Adrenal gland (tissue), 12 donors: ENCODE measurements around the gene MFF. TPM values are rescaled to one million over a fixed set of nuclear protein-coding genes. Genes with fewer than 3 reads are reported as not detected.

ENCODE experiments used
- DNase-seq, 7 donors: peaks; one replicate each; pipeline ENCODE4 v3.0.0-alpha.2; 2019 to 2020
- H3K27ac ChIP-seq, 5 donors: fragments of 200-600 bp; sonication (generic) in 4 of 5; 1 replicate in 3 of 5; 2 replicates in 2 of 5; pipeline versions ENCODE4 v1.5.1 to v1.8.0; 2016 to 2020; ENCODE audit warnings: mild to moderate bottlenecking in 1 of 5
- H3K27me3 ChIP-seq: fragments of 200-600 bp; 2 replicates; pipeline ENCODE4 v1.8.0; 2021
- H3K36me3 ChIP-seq, 2 donors: fragments of 200-600 bp; replicated peaks in 1 of 2; 1 replicate in 1 of 2; 2 replicates in 1 of 2; pipeline versions ENCODE4 v1.5.1 to v1.8.0; 2018 to 2022
- H3K4me1 ChIP-seq, 2 donors: fragments of 200-600 bp; replicated peaks in 1 of 2; 1 replicate in 1 of 2; 2 replicates in 1 of 2; pipeline versions ENCODE4 v1.5.1 to v1.8.0; 2018 to 2021
- H3K4me3 ChIP-seq, 4 donors: fragments of 200-600 bp; sonication (generic) in 3 of 4; one replicate each; pipeline ENCODE4 v1.5.1; 2016 to 2018
- H3K9me3 ChIP-seq, 3 donors: fragments of 200-600 bp; sonication (generic) in 1 of 3; replicated peaks in 1 of 3; 1 replicate in 2 of 3; 2 replicates in 1 of 3; pipeline versions ENCODE4 v1.5.1 to v1.8.0; 2016 to 2021
- POLR2A ChIP-seq, 2 donors: fragments of 450-650 bp; IDR thresholded peaks; one replicate each; pipeline ENCODE4 v1.6.1; 2017; ENCODE audit warnings: antibody characterized with exemption in 2 of 2, mild to moderate bottlenecking in 2 of 2, moderate library complexity in 1 of 2
- WGBS, 4 donors: extraction: QIAGEN DNeasy Blood & Tissue Kit in 2 of 4; methylation state at CpG; one replicate each; pipeline versions ENCODE4 v1.1.5 to v1.1.7; 2013 to 2017; 5-methylcytosine and 5-hydroxymethylcytosine counted together
- intact Hi-C, 2 donors: fragments of 100-400 bp; cut with DNase I; formaldehyde crosslinking; loops; one replicate each; pipeline versions ENCODE4 v1.14.1 to v1.15.0; 2022 to 2023
- polyA plus RNA-seq, 3 donors: library from polyadenylated mRNA; stranded (reverse); fragments of 200-250 nt in 2 of 3; fragments of 350-450 nt in 1 of 3; fragmentation: Illumina TruSeq in 1 of 3; extraction: RNeasy Lipid Tissue Mini Kit (QIAGEN cat#74804) in 1 of 3; gene quantifications; one replicate each; pipeline ENCODE4 v1.2.3, GENCODE V29; 2013 to 2014
- total RNA-seq, 9 donors: library from RNA; depleted of rRNA in 4 of 9; stranded (reverse); fragments of >200 nt in 4 of 9; fragments of 120-200 nt in 1 of 9; fragmentation: NEBNext Ultra II Directional in 1 of 9; extraction: Animal tissue kit (Norgen Biotek cat#: 25700) in 1 of 9; gene quantifications; one replicate each; pipeline versions ENCODE4 v1.1.0 to v1.2.4, GENCODE V29; 2013 to 2023
- TF ChIP-seq, protein P1 (sequence below), 6 experiments: fragments of 450-650 bp in 4 of 6; fragments of 200-600 bp in 2 of 6; sonication (generic) in 1 of 6; IDR thresholded peaks; 1 replicate in 5 of 6; 2 replicates in 1 of 6; pipeline versions ENCODE4 v1.5.1 to v1.8.0; 2016 to 2021; ENCODE audit warnings: antibody characterized with exemption in 6 of 6, mild to moderate bottlenecking in 2 of 6, moderate library complexity in 1 of 6
- donor health status: healthy with polysubstance abuse.
- donor health status: Bipolar disorder and iron deficiency.
- donor health status: DM: yes; HTN: yes; CAD: no.
- donor health status: DM: no; HTN: no; CAD: no.
- donor health status: DM: no; HTN: no; CAD: no.
- donor health status: DM: yes; HTN: yes; CAD: no.

MFF gene
- total and polyA plus RNA-seq, 12 donors: 58.0 to 156 (median 104) TPM

GRCh38 chr2:227366769-227367426 is 41.8 kb downstream of the MFF start:
- Histone ChIP-seq H3K27me3 (no peaks in the 10 kb centered on the region), H3K27ac (peak overlapping the region in 2 of 5 donors; percentile 31 to 56), H3K36me3 (no peaks in the 10 kb centered on the region), H3K4me3 (no peak overlapping the region), H3K9me3 (no peaks in the 10 kb centered on the region), H3K4me1 (peaks cover 4 to 27% of the 10 kb centered on the region in 2 donors)
- 47 to 66% (median 55%) methylated on average over 9 to 11 of the region's 11 CpGs for WGBS, 4 donors
- DNase-seq: peak in 2 of 7 donors; percentile 33 to 40
- TF ChIP-seq, protein P1, sequence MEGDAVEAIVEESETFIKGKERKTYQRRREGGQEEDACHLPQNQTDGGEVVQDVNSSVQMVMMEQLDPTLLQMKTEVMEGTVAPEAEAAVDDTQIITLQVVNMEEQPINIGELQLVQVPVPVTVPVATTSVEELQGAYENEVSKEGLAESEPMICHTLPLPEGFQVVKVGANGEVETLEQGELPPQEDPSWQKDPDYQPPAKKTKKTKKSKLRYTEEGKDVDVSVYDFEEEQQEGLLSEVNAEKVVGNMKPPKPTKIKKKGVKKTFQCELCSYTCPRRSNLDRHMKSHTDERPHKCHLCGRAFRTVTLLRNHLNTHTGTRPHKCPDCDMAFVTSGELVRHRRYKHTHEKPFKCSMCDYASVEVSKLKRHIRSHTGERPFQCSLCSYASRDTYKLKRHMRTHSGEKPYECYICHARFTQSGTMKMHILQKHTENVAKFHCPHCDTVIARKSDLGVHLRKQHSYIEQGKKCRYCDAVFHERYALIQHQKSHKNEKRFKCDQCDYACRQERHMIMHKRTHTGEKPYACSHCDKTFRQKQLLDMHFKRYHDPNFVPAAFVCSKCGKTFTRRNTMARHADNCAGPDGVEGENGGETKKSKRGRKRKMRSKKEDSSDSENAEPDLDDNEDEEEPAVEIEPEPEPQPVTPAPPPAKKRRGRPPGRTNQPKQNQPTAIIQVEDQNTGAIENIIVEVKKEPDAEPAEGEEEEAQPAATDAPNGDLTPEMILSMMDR (IDR thresholded peaks at IDR 0.05): no peak
- no peak for TF ChIP-seq POLR2A (IDR thresholded peaks at IDR 0.05)
- intact Hi-C loops: no loop called here

DNA sequence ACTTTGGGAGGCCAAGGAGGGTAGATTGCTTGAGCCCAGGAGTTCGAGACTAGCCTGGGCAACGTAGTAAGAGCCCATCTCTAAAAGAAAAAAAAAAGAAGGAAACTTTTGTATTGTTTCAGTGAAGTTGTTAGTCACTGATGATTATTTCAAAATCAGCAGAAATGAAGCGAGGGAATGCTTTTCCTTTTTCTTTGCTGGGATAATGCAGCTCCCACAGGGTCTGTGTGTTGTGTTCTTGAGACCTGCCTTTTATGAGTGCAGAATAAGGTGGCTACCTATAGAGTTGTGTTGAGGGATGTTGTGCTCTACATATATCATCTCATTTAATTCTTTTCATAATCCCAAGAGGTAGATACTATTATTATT is 42.4 kb downstream of the MFF start:
- peaks cover 4 to 27% of the 10 kb centered on the region in 2 donors for H3K4me1 ChIP-seq

GRCh38 chr2:227368574-227368973 is 43.5 kb downstream of the MFF start:
- Histone ChIP-seq H3K27me3 (no peaks in the 10 kb centered on the region), H3K27ac (no peak overlapping the region), H3K4me1 (peaks cover 4 to 27% of the 10 kb centered on the region in 2 donors), H3K36me3 (no peaks in the 10 kb centered on the region), H3K4me3 (no peak overlapping the region), H3K9me3 (no peaks in the 10 kb centered on the region)
- no peak for DNase-seq
- TF ChIP-seq, protein P1 (IDR thresholded peaks at IDR 0.05): no peak
- no peak for TF ChIP-seq POLR2A (IDR thresholded peaks at IDR 0.05)
- WGBS, 4 donors: 81 to 92% (median 89%) methylated on average over 5 of the region's 5 CpGs
- intact Hi-C loops: no loop called here

More for the DNA sequence above, 42.4 kb downstream of the MFF start:
- H3K36me3 ChIP-seq: no peaks in the 10 kb centered on the region
- H3K27me3 ChIP-seq: no peaks in the 10 kb centered on the region
- 68 to 88% (median 76%) methylated on average over 3 of the region's 3 CpGs for WGBS, 4 donors
- TF ChIP-seq POLR2A (IDR thresholded peaks at IDR 0.05): no peak
- TF ChIP-seq, protein P1 (IDR thresholded peaks at IDR 0.05): no peak
- intact Hi-C loops: no loop called here
- no peaks in the 10 kb centered on the region for H3K9me3 ChIP-seq
- H3K27ac ChIP-seq: peak overlapping the region in 2 of 5 donors; percentile 31 to 56
- no peak for DNase-seq
- no peak overlapping the region for H3K4me3 ChIP-seq

GRCh38 chr2:227370092-227370491 is 45.0 kb downstream of the MFF start:
- no peak for TF ChIP-seq POLR2A (IDR thresholded peaks at IDR 0.05)
- TF ChIP-seq, protein P1 (IDR thresholded peaks at IDR 0.05): no peak
- peak in 1 of 7 donors; percentile 13 for DNase-seq
- Histone ChIP-seq H3K4me1 (peaks cover 4 to 21% of the 10 kb centered on the region in 2 donors), H3K9me3 (no peaks in the 10 kb centered on the region), H3K4me3 (no peak overlapping the region), H3K36me3 (no peaks in the 10 kb centered on the region), H3K27me3 (no peaks in the 10 kb centered on the region), H3K27ac (peak overlapping the region in 4 of 5 donors; percentile 12 to 78 (median 69))
- WGBS, 4 donors: 77 to 87% (median 85%) methylated on average over 8 of the region's 8 CpGs
- intact Hi-C loops: no loop called here
